Esophagus (tissue), 2 donors: ENCODE data around the gene SLC25A36. TPM values are rescaled to one million over a fixed set of nuclear protein-coding genes. Genes with fewer than 3 reads are reported as not detected.
"Not testable (repeated sequence)": the region's sequence is repeated elsewhere in the genome, so short reads cannot be mapped to it uniquely, and the experiment has no call there.

Experiments
- H3K27ac ChIP-seq, 2 donors: one replicate each; pipeline ENCODE4 v1.5.1; 2013; ENCODE audit warnings: low read depth in 2 of 2, mild to moderate bottlenecking in 2 of 2, inconsistent platforms in 1 of 2, low read length in 1 of 2, moderate library complexity in 1 of 2
- H3K27me3 ChIP-seq, 2 donors: one replicate each; pipeline ENCODE4 v1.6.1; 2013; ENCODE audit warnings: low read length in 2 of 2, control low read depth in 1 of 2, mild to moderate bottlenecking in 1 of 2; ENCODE audit not compliant: insufficient read depth in 2 of 2, control insufficient read depth in 1 of 2
- H3K36me3 ChIP-seq, 2 donors: one replicate each; pipeline ENCODE4 v1.6.1; 2013; ENCODE audit warnings: low read length in 1 of 2; ENCODE audit not compliant: control insufficient read depth in 2 of 2, insufficient read depth in 2 of 2
- H3K4me1 ChIP-seq, 2 donors: one replicate each; pipeline ENCODE4 v1.6.1; 2013; ENCODE audit warnings: low read length in 1 of 2; ENCODE audit not compliant: control insufficient read depth in 2 of 2, insufficient read depth in 2 of 2
- H3K4me3 ChIP-seq, 2 donors: one replicate each; pipeline ENCODE4 v1.5.1; 2013; ENCODE audit warnings: low read length in 2 of 2, mild to moderate bottlenecking in 2 of 2, low read depth in 1 of 2, moderate library complexity in 1 of 2
- H3K9me3 ChIP-seq, 2 donors: one replicate each; pipeline ENCODE4 v1.6.1; 2013; ENCODE audit warnings: mild to moderate bottlenecking in 2 of 2, low read depth in 1 of 2, low read length in 1 of 2, moderate library complexity in 1 of 2; ENCODE audit not compliant: control insufficient read depth in 2 of 2, insufficient read depth in 1 of 2
- WGBS, 2 donors: extraction: QIAGEN DNeasy Blood & Tissue Kit; methylation state at CpG; one replicate each; pipeline ENCODE4 v1.1.7; 2013; 5-methylcytosine and 5-hydroxymethylcytosine counted together
- polyA plus RNA-seq, 2 donors: library from polyadenylated mRNA; stranded (reverse); fragments of 200-250 nt; gene quantifications; one replicate each; pipeline ENCODE4 v1.2.3, GENCODE V29; 2013
- donor health status: healthy with polysubstance abuse.
- donor health status: Bipolar disorder and iron deficiency.

SLC25A36 gene
- polyA plus RNA-seq, 2 donors, result 10.4 to 12.3 TPM

DNA sequence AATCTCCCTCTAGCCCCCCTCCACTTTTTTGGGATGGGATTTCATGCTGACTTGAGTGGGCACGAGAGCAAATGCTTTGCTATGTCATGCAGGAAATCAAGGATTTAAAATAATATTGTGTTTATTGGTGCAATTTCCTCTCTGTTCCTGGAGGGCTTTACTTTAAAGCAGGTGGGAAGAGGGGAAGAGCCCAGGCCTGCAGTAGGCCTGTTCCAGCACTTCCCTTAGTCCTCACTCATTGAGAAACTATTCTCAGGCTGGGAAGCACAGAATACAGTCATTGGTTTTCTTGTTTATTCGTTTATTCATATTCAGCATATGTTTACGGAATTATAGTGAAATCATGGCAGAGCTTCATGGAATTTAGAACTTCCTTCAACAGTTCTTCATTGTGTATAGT is 67.9 kb downstream of the SLC25A36 start:
- no peak overlapping the region for H3K27ac ChIP-seq
- H3K4me1 ChIP-seq, result no peaks in the 10 kb centered on the region
- H3K27me3 ChIP-seq, result no peaks in the 10 kb centered on the region
- no peak overlapping the region for H3K4me3 ChIP-seq
- H3K9me3 ChIP-seq, result no peaks in the 10 kb centered on the region
- H3K36me3 ChIP-seq, result no peaks in the 10 kb centered on the region
- WGBS, 2 donors, result 51 to 52% methylated on average over 3 of the region's 3 CpGs

DNA sequence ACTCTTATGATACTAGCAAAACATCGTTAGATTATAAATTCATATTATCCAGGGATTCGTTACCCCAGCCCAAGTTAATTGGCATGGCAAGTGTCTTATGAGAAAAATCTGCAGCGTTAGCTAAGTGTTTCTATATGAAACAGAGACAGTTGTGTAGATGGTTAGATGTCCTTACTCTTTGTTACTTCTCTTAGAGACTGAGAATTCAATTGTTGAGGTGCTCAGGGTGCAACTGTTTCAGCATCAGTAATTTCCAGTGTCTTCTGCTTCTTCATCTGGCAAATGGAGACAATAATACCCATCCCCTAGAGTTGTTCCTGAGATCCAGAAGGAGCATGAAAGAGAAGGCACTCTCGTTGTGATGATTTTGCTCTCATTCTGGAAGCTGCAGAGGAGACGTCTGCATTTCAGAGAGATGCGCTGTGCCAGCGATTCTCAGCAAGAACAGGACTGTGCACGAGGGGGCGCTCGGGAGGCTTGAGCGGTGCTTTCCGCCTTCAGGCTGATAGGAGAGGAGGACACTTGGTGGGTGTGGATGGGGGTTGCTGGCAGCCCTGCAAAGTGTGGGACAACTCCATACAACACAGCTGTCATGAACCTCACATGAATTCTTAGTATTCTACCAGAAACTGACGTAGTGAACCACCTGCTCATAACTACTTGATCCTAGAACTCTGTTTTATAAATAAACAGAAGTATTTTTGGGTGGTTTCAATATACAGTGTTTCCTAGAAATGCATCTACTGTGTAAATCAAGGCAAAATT is 69.8 kb downstream of the SLC25A36 start:
- WGBS, 2 donors, result 19 to 21% methylated on average over 13 of the region's 13 CpGs
- H3K36me3 ChIP-seq, result no peaks in the 10 kb centered on the region
- H3K4me3 ChIP-seq, result no peak overlapping the region

DNA sequence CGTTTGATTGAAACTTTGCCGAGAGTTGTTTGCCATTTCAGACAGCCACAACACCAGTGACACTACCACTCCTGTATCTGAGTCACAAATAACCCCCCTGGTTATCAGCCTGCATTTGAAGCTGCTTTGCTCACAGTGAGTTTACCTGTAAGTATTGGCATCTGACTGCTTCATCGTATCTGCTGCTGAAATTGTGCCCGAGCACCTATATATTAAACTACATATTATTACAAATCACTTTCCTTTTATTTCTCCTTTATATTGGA is 70.3 kb downstream of the SLC25A36 start:
- Histone ChIP-seq H3K4me1 (no peaks in the 10 kb centered on the region), H3K27me3 (no peaks in the 10 kb centered on the region), H3K27ac (no peak overlapping the region), H3K9me3 (no peaks in the 10 kb centered on the region), H3K4me3 (no peak overlapping the region), H3K36me3 (no peaks in the 10 kb centered on the region)
- 52% methylated on average over 4 of the region's 4 CpGs for WGBS, 2 donors

More for the DNA sequence above, 69.8 kb downstream of the SLC25A36 start:
- Histone ChIP-seq H3K9me3 (no peaks in the 10 kb centered on the region), H3K4me1 (no peaks in the 10 kb centered on the region), H3K27me3 (no peaks in the 10 kb centered on the region), H3K27ac (no peak overlapping the region)

DNA sequence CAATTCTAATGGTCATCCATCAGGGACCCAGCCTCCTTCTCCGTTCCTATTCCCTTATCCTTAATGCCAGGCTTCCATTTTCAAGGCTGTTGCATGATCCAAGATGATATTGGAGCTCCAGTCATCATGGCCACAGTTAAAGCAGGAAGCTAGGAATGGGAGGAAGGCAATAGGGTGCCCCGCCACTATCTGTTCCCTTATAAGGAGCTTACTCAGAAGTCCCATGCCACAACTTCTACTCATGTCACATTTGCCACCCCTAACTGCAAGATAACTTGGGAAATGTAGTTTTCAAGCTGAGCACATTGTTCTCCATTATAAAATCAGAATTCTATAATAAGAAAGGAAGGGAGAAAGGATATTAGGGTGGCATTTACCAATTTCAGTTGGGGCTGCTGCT is 70.9 kb downstream of the SLC25A36 start:
- Histone ChIP-seq H3K9me3 (no peaks in the 10 kb centered on the region), H3K27ac (no peak overlapping the region), H3K27me3 (no peaks in the 10 kb centered on the region), H3K4me3 (no peak overlapping the region), H3K4me1 (no peaks in the 10 kb centered on the region), H3K36me3 (no peaks in the 10 kb centered on the region)
- WGBS, 2 donors, result 85 to 96% methylated on average over 2 of the region's 2 CpGs

DNA sequence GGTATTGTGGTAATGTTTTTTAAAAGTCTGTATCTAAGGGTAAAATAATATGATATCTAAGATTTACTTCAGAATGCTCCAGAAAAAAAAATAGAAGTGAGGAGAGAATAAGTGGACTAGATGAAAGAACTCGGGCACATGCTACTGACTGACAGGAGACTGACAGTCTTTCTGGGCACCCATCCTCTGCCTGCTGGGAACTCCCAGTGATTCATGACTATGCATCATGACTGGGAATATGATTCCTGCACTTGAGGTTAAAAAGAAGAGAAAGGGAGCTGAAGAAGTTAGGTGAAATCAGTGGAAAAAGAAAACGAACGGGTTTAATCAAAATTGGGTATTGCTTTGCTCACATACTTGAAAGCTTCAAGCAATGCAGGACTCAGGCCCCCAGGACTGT is 73.8 kb downstream of the SLC25A36 start:
- WGBS, 2 donors, result 73 to 88% methylated on average over 3 of the region's 3 CpGs
- H3K27me3 ChIP-seq, result no peaks in the 10 kb centered on the region
- no peaks in the 10 kb centered on the region for H3K9me3 ChIP-seq
- no peaks in the 10 kb centered on the region for H3K36me3 ChIP-seq
- no peak overlapping the region for H3K27ac ChIP-seq
- H3K4me3 ChIP-seq, result no peak overlapping the region
- H3K4me1 ChIP-seq, result no peaks in the 10 kb centered on the region

DNA sequence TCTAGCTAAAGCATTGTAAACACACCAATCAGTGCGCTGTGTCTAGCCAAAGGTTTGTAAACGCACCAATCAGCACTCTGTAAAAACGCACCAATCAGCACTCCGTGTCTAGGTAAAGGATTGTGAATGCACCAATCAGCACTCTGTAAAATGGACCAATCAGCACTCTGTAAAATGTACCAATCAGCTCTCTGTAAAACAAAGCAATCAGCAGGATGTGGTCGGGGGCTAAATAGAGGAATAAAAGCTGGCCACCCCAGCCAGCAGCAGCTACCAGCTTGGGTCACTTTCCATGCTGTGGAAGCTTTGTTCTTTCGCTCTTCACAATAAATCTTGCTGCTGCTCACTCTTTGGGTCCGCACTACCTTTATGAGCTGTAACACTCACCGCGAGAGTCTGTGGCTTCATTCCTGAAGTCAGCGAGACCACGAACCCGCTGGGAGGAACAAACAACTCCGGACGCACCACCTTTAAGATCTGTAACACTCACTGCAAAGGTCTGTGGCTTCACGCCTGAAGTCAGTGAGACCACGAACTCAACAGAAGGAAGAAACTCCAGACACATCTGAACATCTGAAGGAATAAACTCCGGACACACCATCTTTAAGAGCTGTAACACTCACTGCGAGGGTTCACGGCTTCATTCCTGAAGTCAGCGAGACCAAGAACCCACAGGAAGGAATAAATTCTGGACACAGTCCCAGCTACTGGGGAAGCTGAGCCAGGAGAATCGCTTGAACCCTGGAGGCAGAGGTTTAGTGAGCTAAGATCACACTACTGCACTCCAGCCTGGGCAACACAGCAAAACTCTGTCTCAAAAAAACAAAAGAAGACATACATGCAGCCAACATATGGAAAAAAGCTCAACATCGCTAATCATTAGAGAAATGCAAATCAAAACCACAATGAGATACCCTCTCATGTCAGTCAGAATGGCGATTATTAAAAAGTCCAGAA is 76.0 kb downstream of the SLC25A36 start:
- not testable (repeated sequence) for H3K27ac ChIP-seq, H3K4me1 ChIP-seq, H3K4me3 ChIP-seq, H3K27me3 ChIP-seq, H3K36me3 ChIP-seq, H3K9me3 ChIP-seq
- 80 to 81% methylated on average over 22 to 23 of the region's 23 CpGs for WGBS, 2 donors

DNA sequence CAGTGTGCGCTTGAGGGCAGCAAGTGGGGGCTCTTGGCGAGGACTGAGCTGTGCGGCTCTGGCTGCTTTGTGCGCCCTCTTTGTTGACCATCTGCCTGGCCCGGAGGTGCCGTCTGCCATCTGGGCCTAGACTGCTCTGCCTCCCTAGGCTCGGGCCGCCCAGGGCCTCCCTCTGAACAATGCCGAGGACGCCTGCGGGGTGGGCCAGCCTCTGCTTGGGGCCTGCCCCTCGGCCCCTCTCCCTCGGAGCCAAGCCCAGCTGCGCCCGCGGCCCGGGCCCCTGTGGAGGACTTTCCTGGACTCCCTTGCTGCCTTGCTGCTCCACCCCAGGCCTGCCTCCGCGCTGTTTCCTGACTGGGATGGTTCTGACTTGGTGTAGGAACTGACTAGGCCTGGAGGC is 77.6 kb downstream of the SLC25A36 start:
- no peaks in the 10 kb centered on the region for H3K9me3 ChIP-seq
- H3K36me3 ChIP-seq, result no peaks in the 10 kb centered on the region
- no peak overlapping the region for H3K4me3 ChIP-seq
- H3K27me3 ChIP-seq, result no peaks in the 10 kb centered on the region
- 94 to 95% methylated on average over 19 of the region's 19 CpGs for WGBS, 2 donors
- no peak overlapping the region for H3K27ac ChIP-seq
- no peaks in the 10 kb centered on the region for H3K4me1 ChIP-seq

DNA sequence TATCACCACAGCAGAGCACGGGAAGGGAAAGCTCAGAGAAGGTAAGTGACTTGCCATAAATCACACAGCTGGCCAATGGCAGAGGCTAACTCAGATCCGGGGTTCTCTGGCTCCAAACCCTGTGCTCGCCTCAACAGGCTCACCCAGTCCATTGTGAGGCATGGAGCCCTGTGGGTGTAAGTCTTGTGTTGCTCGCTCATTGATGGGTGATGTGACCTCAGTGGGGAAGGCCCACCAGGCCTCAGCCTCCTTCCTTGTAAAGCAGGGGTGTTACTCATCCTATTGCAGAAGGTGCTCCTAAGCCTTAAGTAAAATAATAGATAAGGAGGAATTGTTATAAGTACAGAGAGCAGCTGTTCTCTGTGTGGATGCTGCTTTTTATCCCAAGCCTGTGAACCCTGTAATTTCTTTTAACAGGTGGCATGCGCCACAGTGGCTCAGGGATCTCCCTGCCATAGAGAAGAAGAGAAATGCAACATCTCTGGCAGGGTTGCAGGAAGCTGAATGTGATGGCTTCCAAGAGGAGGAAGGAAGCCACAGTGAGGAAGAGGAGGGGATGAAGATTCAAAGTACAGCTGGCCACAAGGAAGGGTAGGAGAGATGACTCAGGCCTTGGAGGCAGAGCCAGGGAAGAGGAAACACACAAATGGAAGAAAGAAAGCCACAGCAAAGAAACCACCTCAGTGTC is 78.7 kb downstream of the SLC25A36 start:
- Histone ChIP-seq H3K36me3 (no peaks in the 10 kb centered on the region), H3K4me1 (no peaks in the 10 kb centered on the region), H3K4me3 (no peak overlapping the region), H3K27me3 (no peaks in the 10 kb centered on the region), H3K27ac (no peak overlapping the region), H3K9me3 (no peaks in the 10 kb centered on the region)
- WGBS, 2 donors, result 82 to 85% methylated on average over 5 of the region's 5 CpGs

DNA sequence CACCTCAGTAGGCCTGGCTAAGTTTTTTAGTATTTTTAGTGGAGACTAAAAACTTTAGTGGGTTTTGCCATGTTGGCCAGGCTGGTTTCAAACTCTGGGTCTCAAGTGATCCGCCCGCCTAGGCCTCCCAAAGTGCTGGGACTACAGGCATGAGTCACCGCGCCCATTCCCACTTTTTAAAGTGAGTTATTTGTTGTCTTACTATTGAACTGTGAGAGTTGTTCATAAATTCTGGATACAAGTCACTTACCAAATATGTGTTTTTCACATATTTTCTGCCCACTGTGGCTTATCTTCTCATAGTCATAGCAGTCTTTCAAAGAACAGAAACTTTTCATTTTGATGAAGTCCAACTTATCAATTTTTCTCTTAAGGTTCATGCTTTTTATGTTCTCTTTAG is 79.6 kb downstream of the SLC25A36 start:
- H3K27ac ChIP-seq, result no peak overlapping the region
- 94 to 97% methylated on average over 4 of the region's 4 CpGs for WGBS, 2 donors

More for the DNA sequence above, 79.6 kb downstream of the SLC25A36 start:
- Histone ChIP-seq H3K27me3 (no peaks in the 10 kb centered on the region), H3K4me3 (no peak overlapping the region), H3K4me1 (no peaks in the 10 kb centered on the region), H3K9me3 (no peaks in the 10 kb centered on the region), H3K36me3 (no peaks in the 10 kb centered on the region)
